GM15510 (cell line): ENCODE data around the gene NGEF.

Experiments used
- POLR2A ChIP-seq: IDR thresholded peaks from 3 replicates; pipeline ENCODE4 v1.6.1; 2011; ENCODE audit warnings: borderline replicate concordance; ENCODE audit not compliant: insufficient read length; ENCODE audit errors: extremely low read depth

Gene NGEF

DNA sequence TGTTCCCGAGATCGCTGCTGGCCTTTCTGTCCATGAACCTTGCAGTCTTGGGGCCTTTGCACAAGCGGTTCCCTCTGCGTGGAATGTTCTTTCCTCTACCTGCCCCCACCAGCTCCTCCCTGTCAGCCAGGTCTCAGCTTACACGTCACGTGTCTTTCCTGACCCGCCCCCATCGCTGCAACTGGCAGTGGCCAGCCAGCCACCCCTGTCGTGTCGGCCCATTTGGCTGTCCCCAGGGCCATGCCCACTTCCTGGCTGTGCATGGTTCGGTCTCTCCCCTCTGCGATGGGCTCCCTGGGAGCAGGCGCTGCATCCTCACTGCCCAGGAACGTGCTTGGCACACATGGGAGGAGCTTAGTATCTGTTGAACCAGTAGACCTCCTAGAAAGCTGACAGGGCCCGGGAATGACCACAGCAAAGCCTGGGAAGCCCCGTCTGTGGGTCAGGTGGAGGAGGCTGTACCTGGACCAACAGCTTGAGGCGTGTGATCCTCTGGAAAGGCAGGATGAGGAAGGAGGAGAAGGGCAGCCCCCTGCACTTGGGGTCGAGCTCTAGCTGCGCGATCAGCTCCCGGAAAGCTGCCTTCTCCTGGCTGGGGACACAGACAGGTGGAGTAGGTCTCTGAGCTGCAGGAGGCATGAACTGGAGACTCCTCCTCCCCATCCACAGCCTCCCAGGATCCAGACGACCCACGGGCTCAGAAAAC lies 122.0 kb downstream of the NGEF start:
- no peak for TF ChIP-seq POLR2A

GRCh38 chr2:232890536-232890895 lies 122.5 kb downstream of the NGEF start:
- no peak for TF ChIP-seq POLR2A

DNA sequence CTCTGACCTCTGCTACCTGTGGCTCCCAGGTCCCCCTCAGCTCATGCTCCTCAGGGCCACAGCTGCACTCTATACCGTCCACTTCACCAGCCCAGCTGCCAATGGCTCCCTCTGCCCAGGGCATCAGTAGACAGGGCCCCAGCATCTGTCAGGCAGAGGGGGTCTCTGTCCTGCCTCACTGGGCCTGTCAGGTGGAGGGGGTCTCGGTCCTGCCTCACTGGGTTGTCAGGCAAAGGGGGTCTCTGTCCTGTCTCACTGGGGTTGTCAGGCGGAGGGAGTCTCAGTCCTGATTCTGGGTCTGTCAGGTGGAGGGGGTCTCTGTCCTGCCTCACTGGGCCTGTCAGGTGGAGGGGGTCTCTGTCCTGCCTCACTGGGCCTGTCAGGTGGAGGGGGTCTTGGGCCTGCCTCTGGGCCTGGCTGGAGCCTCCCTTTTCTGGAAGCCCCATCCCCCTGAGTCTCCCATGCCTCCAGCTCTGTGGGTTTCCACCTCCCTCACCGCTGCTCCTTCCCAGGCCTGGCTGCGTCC lies 123.1 kb downstream of the NGEF start:
- no peak for TF ChIP-seq POLR2A

GRCh38 chr2:232888839-232889529 lies 124.1 kb downstream of the NGEF start:
- TF ChIP-seq POLR2A = no peak

GRCh38 chr2:232888099-232888836 lies 124.8 kb downstream of the NGEF start:
- no peak for TF ChIP-seq POLR2A

GRCh38 chr2:232887171-232887850 lies 125.7 kb downstream of the NGEF start:
- TF ChIP-seq POLR2A = no peak

- no peak for TF ChIP-seq POLR2A
Observed at GRCh38 chr2:232886632-232887031, 126.4 kb downstream of the NGEF start.

GRCh38 chr2:232886176-232886575 lies 126.9 kb downstream of the NGEF start:
- TF ChIP-seq POLR2A = no peak

- no peak for TF ChIP-seq POLR2A
Observed at GRCh38 chr2:232885264-232885961, 127.6 kb downstream of the NGEF start.

DNA sequence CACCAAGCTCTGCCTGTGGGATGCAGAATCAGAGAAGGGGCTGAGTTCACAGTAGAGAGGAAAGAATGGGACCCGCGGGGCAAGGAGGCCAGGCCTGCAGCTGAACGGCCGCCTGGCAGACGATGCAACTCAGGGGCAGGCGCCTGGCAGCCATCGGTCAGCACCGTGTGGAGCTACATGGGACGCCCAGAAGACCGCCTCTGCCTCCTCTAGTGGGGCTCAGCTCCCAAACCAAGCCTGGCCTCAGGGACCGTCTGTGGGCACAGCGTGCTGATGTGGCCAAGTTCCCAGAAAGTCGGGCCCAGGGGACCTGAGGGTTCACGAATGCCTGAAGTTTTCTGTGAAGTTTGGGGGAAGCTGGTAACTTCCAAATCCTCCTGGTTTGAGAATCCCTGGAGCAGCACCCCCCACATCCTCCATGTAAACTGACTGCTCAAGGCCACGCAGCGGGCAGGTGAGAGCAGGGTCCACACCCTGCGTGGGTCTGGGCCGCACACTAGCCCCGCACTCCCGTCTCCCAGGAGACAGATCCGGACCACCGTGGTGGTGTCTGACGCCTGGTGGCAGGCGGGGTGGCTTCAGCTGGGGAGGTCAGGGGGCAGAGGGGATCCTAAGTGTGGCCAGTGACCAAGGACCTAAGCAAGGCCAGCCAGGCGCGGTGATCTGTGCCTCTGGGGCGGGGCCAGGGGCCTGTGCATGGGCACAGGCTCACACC lies 128.3 kb downstream of the NGEF start:
- no peak for TF ChIP-seq POLR2A

- TF ChIP-seq POLR2A = no peak
Observed at GRCh38 chr2:232884001-232884421, 129.0 kb downstream of the NGEF start.

DNA sequence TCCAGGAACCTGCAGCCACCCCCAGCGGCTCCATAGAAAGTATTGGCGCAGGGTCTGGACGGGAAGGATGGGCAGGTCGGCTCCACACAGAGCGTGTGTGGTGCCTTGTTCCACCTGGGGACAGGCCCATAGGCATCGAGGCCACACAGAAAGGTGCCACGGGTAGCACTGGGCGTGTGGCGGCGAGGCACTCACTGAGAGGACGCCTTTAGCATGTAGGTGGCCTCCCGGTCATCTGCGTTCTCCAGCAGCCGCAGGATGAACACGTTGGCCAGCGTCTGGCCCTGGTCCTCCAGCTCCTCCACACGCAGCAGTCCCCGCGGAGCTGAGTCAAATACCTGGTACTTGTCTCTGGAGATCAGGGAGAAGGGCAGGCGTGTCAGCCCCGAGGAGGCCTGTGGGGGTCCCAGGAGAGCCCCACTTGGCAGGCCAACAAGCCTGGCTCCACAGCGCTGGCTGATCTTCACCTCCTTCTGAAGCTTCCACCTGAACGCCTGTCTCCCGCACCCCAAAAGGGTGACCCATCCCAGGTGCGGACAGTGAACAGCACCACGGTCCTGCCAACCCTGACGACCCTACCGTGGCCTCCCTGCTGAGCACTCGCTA lies 129.8 kb downstream of the NGEF start:
- TF ChIP-seq POLR2A = no peak

- no peak for TF ChIP-seq POLR2A
Observed at GRCh38 chr2:232882505-232883115, 130.4 kb downstream of the NGEF start.
